HG03378 (cell line): ENCODE data around the gene CXCL11.
"Not testable (repeated sequence)": the region's sequence is repeated elsewhere in the genome, so short reads cannot be mapped to it uniquely, and the experiment has no call there.

Experiments used
- ATAC-seq: cut with Tn5 transposase; IDR thresholded peaks from one replicate; pipeline ENCODE4 v1.9.1; 2021; ENCODE audit warnings: mild to moderate bottlenecking, moderate library complexity; ENCODE audit not compliant: unreplicated experiment

The CXCL11 gene

DNA sequence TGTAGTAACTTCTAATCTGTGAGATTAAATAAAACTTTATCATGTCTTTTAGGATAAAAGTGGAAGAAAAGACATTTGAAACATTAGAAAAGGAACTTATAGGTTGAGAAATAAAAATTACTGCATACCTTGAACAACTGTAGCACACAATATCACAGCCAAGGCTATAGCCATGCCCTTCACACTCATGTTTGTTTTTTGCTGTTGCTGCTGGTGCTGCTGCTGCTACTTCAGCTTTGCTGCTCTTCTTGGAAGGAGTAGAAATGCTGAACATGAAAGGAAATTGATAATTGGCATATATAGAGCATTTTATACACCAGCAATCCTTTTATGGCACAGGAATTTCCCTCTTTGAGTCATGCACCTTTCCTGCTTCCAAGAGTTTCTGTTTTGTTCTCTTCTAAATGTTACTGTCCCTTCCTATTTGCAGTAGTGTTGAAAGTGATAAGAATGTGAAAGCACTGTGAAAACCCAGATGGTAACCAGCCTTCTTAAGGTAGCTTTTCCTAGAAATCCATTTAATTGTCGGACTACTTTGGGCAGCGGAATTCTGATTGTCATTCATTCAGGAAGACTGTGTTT, at the start of gene CXCL11:
Gene CXCL11 (minus strand): TSS at position 272 of the 582 bp plus-strand sequence. CDS start 83 bp downstream, at position 189.
- ATAC-seq, result no peak

DNA sequence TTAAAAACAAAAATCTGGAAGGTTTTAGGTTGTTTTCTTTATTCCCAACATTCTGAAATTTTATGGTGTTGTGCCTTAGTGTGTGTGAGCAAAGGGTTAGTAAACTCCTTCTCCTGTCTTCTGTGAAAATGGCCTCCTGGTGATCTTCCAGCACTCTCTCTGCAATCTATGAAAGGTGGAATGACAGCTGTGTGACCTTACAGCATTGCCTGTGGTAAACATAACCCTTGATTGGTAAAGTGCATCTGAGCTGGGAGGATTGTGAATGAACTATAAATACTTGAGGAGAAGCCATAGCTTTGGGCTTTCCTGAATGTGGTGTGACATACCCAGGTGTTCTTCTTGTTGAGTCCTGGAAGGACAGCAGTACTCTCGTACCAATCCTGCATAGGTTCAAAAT, 48.7 kb upstream of the CXCL11 start:
- no peak for ATAC-seq

DNA sequence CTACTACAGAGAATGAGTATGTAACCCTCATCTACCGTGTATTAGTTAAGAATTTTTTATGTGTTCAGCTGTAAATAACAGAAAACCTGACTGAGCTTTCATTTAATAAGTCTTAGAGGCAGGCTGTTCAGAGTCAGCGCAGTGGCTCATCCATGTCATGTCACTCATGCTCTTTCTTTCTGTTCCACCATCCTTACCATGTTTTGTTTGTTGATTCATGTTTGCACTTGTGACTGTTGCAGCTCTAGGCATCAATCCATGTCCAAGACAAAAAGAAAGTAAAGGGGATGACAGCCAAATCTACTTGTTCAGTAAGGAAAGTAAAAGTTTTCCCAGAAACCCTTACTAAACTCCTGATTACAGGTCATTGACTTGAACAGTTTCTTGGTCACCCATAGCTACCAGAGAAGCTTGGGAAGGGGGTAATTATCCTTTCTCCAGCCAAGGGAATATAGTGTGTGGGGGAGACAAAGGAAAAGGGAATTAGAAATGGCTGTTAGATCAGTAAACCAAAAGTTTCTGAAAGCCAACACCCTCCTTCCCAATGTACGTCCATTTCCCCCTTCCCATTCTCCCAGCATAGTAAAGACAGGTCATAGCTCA, 47.6 kb upstream of the CXCL11 start:
- ATAC-seq, result no peak

DNA sequence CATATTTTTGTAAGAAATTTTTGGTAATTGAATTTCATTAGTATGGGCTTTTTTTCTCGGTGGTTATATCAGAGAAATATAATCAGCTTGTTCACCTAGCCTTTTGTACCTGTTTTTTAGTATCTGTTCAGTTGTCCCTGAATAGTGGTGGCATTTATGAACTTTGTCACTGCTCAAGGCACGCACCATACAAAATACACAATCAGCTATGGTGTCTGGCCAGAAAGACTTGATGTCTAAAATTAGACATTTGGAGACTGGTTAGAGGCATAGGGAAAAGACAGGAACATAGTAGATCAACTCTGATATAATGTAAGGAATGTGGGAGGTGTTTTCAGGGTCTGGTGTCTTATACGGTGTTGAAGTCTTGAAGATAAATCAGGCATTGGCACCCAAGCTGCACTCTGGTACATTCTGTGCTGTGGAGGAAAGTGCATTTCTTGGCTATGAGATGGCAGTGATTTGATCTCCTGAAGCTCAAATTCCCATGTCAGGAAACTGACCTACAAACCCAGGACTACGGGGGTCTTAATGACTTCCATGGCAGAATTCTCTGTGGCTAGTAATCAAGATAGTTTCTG, 42.3 kb upstream of the CXCL11 start:
- no peak for ATAC-seq

DNA sequence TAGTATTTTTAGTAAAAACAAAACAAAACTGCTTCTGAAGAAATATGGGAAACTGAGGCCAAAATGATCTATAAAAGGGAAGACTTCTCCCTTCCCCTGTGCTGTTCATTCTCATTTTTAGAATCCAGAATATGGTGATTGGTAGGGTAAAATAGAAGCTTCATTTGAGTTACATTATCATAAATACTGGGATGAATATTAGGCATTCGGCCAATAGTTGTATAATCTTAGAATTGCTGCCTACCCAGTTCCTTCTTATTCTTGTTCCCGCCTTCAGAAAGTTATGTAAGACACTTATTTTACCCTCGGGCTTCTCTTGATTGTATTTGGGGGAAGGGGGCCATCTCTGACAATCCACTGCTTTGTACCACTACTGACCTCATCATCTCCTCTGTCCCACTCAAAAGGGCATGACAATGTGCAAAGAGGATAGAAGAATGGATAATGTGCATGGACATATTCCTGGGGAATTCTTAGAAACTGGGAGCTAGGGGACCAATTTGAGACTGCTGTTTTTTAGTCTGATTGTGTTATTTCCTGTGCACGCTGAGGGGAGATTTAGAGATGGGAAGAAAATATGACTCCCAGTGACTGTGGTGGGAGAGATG, 39.2 kb upstream of the CXCL11 start:
- ATAC-seq, result no peak

DNA sequence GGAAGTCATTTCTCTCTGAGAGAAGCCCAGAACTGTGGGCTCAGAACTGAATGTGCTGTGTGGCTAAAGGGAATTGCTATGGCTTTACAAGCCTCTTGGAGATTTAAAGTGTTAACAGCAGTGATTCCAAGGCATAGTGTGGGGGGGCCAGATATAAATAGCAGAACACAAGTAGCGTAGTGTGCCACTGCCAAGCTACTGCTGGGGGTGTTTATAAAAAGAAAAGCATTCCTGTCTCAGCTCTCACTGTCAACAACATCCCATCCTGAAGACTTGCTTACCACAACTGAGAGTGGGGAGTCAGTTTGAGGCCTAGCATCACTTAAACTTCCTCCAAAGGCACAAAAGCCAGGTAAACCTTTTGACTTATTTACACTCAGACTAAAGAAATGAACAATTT, 38.6 kb upstream of the CXCL11 start, which contains the start of gene ART3:
Gene ART3 (plus strand): TSS at position 242 of the 400 bp plus-strand sequence. CDS start 1,181 bp downstream, outside the sequence.
- no peak for ATAC-seq

DNA sequence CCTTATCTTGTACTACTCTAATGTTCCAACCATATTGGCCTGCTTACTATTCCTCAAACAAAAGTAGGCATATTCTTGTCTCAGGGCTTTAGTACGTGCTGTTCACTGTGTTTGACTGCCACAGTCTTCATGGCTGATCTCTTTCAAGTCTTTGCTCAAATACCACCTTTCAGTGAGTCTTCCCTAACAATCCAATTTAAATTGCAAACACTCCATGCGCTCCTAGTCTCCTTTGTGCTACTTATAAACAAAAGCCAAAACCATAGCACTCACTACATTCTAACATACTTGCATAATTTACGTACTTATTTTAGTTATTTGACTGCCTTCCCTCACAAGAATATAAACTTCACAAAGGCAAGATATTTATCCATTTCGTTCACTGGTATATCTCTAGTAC, 36.9 kb upstream of the CXCL11 start:
- ATAC-seq, result no peak

DNA sequence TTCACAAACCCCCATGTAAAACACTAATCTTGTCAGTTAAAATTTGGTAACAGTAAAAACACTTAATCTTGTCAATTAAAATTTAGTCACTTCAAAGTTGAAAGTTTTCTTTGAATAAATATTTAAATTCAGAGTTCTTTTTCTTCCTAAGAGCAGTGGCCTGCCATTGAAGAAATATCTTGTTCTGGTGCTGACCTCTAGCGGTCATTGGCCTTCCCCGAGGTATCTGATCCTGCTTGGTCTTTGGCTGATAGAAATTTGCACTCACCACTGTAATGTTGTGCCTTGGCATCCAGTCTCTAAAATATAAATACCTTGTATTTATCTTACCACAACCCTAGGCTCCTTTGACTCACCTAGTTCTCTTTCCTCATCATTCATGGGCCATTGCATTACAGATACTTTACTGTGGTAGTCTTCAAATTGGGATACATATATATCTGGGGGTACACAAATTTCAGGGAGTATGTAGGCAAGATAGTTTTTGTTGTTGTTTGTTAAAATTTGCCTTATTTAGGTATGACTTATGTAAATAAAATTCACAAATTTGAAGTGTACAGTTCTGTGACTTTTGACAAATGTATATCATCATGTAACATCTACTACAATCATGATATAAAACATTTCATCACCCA, 31.9 kb upstream of the CXCL11 start:
- ATAC-seq, result peak; percentile 87

DNA sequence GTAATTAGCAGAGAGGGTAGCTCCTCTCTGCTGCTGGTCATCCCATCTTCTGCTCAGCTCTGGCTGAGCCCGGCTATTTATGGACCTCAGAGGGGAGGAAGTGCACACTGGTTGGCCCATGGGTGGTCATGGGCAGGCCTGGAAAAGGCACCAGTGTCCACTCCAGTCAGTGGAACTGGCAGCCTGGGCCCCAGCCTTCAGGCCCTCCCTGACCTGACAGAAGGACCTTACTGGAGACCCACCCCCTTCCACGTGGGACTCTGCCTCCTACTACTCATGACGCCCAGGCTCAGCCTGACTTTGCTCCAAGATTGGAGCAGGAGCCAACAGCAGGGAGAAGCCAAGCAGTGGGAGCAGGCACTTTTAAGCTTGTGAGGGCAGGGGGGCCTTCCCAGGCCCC, 30.7 kb upstream of the CXCL11 start:
- no peak for ATAC-seq

DNA sequence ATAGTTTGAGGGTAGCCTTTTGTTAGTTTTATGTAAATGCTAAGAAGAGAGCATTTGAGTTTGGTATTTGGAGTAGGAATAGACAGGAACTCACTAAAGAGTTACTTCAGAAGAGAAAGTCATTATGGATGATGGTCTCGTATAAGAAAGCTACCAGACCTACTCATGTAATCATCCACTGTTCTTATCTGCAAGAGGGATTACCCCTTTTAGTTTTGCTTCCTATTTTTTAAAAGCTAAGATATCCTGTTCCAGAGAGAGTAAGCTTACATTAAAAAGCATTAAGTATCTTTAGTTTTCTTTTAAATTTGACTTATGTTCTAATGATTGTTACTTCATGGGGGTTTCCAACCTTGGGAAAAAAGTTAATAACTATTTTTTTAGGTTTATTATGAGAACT, 26.1 kb upstream of the CXCL11 start:
- peak; percentile 68 for ATAC-seq

DNA sequence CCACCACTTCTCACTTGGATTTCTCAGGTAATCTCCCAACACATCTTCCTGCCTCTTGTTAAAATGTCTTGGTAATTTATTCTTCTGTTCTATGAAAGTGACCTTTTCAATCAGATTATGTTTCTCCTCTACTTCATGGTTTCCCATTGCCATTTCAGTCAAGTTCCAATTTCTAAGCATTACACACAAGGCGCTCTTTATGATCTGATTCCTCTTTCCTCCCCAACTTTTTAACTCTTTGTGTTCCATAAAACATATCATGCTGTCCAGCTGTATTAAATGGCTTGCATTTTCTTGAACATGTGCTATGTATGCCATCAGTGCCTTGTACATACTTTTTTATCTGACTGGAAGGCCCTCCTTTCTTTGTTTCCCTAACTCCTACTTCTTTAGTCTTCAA, 25.6 kb upstream of the CXCL11 start:
- ATAC-seq, result no peak

DNA sequence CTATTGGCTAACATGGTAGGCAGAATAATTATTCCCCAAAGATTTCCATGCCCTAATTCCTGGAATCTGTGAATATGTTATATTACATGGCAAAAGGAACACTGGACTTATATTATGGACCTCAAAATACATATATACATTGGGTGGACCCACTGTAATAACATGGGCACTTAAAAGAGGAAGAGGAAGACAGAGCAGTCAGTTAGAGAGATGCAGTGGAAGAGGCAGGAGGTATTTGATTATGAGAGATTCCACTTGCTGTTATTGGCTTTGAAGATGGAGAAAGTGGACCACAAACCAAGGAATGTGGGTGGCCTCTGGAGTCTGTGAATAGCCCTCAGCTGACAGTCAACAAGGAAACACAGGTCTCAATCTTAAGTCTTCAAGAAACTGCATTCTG, 24.6 kb upstream of the CXCL11 start:
- ATAC-seq, result no peak

DNA sequence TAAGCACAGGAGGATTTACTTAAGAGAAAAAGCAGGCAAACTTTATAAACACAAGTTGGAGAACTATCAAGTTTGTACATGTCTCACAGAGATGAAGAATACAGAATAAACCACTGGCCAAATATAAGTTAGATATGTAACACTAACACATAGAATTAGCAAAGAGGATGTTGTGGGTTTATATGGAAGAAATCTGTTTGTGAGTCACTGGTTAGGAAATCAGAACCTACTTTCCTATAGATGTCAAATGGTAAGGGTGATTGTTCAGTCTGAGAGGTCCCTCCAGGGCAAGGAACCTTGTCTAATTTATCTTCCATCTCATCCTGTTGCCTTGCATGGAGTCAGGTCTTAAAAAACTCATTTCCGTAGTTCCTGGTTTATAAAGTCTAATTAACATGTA, 23.9 kb upstream of the CXCL11 start:
- ATAC-seq, result no peak

DNA sequence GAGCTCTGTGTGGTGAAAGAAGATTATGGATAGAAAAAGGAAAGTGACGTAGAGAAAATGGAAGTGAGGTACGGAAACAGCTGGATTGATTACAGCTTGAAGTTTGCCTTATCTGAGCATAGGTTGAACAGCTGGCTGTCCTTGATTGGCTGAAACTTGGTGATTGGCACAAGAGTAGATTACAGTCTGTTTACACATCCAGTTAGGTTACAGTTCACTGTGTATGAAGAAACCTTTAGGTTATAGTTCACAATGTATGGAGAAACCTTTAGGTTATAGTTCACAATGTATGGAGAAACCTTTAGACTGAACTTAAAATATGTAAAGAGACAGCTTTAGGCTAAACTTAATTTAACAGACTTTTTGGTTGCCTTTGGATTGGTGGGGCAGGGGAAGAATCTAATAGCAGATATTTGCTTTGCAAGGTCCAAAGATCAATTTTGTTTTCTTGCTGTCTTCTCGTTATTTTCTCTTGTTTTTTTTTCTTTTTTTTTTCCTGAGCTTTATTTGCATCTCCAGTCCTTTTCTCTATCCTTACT, 23.1 kb upstream of the CXCL11 start:
- no peak for ATAC-seq

DNA sequence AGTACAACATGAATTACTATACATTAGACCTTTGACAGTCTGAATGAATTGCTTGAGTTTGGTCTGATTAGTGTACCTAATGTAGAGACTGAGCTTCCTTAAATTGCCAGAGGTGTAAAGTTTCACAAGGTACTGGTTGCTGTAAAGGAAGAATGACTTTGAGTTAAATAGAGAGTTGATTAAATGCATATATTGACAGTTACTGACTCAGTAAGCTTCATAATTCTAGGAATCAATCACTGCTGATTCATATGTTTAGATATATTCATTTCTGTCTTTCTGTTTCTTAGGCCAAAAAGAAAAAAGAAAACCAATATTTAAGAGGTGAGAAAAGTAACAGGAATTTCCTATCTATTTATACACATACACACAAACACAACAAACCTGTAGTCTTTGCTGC, 22.4 kb upstream of the CXCL11 start:
- peak; percentile 59 for ATAC-seq

DNA sequence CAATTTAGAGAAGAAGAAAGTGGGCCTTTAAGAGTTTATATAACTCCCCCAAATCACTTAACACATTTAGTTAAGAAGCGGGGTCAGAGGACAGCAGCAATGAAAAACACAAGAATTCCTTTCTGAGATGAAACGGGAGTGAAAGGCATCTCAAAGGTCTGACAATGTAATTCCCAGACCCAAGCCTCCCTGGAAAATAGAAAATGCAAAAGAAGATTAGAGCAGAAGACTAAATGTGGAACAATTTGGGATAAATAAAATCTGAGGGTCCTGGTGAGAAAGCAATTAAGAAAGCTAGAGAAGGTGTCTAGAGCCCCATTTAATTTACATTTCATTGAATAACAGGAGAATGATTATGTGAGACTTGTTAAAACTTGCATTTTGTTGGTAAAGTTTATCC, 19.6 kb upstream of the CXCL11 start:
- no peak for ATAC-seq

DNA sequence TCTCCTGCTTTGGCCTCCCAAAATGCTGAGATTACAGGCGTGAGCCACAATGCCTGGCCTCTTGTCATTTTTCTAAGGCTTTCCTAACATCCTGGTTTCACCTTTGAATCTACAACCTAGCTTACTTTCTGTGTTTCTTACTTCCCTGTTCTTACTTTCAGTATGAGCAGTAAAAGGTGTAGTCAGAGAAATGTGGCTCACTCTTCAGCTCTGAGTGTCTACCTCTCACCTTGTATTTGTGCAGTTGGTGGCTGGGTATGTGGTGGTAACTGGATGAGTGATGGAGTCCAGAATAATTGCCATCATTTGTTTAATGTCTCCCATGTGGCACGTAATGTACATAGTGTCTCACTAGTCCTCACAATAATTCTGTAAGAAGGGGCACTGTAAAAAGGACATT, 19.1 kb upstream of the CXCL11 start:
- peak; percentile 95 for ATAC-seq

DNA sequence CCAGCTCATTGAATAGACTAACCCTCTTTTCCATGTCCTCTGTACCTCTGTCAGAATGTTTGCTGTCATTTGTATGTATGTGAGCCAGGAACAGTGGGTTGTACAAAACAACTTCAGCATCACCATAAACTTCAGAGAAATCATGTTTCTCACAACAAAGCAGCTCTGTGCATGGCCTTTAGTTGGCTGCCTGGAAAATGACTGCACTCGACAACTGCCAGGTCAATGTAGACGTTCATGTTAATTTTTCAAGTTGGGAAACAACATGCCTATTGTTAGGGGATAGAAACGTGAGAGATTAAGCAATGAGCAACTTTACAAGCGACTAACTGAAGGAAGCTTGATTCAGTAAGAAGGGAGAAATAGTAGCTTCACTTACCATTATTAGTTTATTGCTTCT, 17.9 kb upstream of the CXCL11 start:
- no peak for ATAC-seq

DNA sequence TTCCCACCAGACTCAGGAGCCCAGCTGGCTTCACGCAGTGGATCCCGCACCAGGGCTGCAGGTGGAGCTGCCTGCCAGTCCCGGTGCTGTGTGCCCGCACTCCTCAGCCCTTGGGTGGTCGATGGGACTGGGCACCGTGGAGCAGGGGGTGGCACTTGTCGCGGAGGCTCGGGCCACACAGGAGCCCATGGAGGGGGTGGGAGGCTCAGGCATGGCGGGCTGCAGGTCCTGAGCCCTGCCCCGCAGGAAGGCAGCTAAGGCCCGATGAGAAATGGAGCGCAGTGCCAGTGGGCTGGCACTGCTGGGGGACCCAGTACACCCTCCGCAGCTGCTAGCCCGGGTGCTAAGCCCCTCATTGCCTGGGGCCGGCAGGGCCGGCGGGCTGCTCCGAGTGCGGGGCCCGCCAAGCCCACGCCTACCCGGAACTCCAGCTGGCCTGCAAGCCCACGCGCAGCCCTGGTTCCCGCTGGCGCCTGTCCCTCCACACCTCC, 14.7 kb upstream of the CXCL11 start:
- ATAC-seq, result not testable (repeated sequence)

DNA sequence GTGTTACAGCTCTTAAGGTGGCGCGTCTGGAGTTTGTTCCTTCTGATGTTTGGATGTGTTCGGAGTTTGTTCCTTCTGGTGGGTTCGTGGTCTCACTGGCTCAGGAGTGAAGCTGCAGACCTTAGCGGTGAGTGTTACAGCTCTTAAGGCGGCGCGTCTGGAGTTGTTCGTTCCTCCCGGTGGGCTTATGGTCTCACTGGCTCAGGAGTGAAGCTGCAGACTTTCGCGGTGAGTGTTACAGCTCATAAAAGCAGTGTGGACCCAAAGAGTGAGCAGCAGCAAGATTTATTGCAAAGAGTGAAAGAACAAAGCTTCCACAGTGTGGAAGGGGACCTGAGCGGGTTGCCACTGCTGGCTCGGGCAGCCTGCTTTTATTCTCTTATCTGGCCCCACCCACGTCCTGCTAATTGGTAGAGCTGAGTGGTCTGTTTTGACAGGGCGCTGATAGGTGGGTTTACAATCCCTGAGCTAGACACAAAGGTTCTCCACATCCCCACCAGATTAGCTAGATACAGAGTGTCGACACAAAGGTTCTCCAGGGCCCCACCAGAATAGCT, 14.1 kb upstream of the CXCL11 start:
- not testable (repeated sequence) for ATAC-seq

DNA sequence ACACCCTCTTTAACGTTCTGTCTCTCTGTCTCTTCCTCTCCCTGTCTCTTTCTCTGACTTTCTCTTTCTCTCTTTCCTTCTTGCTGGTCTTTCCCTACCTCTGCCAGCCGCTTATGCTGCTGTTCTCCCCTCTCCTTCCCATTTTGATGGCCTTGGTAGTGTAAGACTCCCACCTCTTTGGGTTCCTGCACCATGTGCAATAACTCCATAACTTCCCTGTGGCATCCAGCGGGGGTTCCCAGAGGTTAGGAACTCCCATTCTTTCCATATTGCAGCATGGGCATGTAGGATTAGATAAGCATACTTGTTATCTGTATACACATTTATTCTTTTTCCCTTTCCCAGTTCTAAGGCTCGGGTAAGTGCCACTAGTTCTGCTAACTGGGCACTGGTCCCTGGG, 8.8 kb upstream of the CXCL11 start:
- ATAC-seq, result not testable (repeated sequence)
